H1 (cell line): ENCODE results near the gene SLC39A6. TPM values are rescaled to one million over a fixed set of nuclear protein-coding genes. Genes with fewer than 3 reads are reported as not detected.

ENCODE experiments used
- polyA plus RNA-seq, 7 experiments: library from polyadenylated mRNA; depleted of rRNA in 3 of 7; stranded (reverse) in 5 of 7; unstranded in 2 of 7; fragments of >200 nt in 5 of 7; fragments of 200-250 nt in 2 of 7; gene quantifications; 1 replicate in 5 of 7; 2 replicates in 1 of 7; 4 replicates in 1 of 7; pipeline versions ENCODE4 v1.2.1 to v1.2.3, GENCODE V29; 2011 to 2013; ENCODE audit warnings: missing spikeins in 2 of 7, mixed read lengths in 2 of 7
- total RNA-seq: library from RNA; stranded (reverse); fragmentation: NEBNext Ultra II Directional; extraction: Animal tissue kit (Norgen Biotek cat#: 25700); gene quantifications from 2 replicates; pipeline ENCODE4 v1.2.1, GENCODE V29; 2021

Gene SLC39A6
- total and polyA plus RNA-seq, 2 of the 8 experiments (the other 6 are each of a cell fraction or from before 2014, with no cell fraction given) = 36.8 to 55.4 TPM

Other genes starting within 250 kb of the SLC39A6 start
- gene RPRD1A, start 61.8 kb downstream of the SLC39A6 start, total RNA-seq = 102 and 106 TPM in 2 replicates
- 28.3 and 40.5 TPM in 2 replicates for gene RPRD1A, start 61.8 kb downstream of the SLC39A6 start, polyA plus RNA-seq (2011; rRNA removed)
- 156 and 165 TPM in 2 replicates for gene ELP2, start 559 bp upstream of the SLC39A6 start, total RNA-seq
- 45.3 and 55.8 TPM in 2 replicates for gene ELP2, start 559 bp upstream of the SLC39A6 start, polyA plus RNA-seq (2011; rRNA removed)
- gene MOCOS, start 58.2 kb upstream of the SLC39A6 start, total RNA-seq = 5.8 and 6.5 TPM in 2 replicates
- 4.7 and 4.8 TPM in 2 replicates for gene MOCOS, start 58.2 kb upstream of the SLC39A6 start, polyA plus RNA-seq (2011; rRNA removed)
- gene FHOD3, start 168.4 kb upstream of the SLC39A6 start, total RNA-seq = 10.5 TPM in 2 replicates
- gene FHOD3, start 168.4 kb upstream of the SLC39A6 start, polyA plus RNA-seq (2011; rRNA removed) = 7.6 and 9.7 TPM in 2 replicates